NCI-H69 (cell line): Measurements from ENCODE around the gene LYZL6.
"Not testable (repeated sequence)": the region's sequence is repeated elsewhere in the genome, so short reads cannot be mapped to it uniquely, and the experiment has no call there.

ENCODE experiments used
- DNase-seq: peaks from one replicate; lab custom pipeline; 2025; lab: John Stamatoyannopoulos, UW

LYZL6 gene

DNA sequence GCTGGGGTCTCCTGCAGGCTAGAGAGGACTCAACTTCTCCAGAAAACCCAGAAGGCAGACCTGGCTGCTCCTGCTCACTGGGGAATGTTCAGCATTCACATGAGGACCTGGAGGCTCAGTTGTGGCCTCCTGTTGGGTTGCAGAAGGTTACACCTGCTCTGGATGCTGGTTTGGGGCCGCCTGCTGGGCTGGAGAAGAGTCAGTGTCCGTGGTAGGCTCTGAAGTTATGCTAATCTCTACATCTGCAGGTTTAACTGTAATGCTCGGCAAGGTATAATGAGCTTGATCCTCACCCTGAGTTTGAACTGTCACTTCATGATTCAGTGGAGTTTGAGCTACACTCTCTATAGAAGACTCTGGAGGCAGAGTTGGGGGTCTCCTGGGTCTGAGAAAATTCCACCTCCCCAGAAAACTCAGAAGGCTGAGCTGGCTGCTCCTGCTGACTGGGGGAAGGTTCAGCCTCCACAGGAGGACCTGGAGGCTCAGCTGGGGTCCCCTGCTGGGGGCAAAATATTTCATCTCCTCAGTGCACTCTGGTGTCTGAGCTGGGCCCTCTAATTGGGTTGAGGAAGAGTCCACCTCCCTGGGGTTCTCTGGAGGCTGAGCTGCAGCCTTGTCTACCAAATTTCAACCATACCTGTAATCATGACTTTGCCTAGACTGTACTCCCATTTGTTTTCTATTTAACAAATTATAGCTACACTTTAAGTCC is 36.4 kb downstream of the LYZL6 start:
- no peak for DNase-seq

DNA sequence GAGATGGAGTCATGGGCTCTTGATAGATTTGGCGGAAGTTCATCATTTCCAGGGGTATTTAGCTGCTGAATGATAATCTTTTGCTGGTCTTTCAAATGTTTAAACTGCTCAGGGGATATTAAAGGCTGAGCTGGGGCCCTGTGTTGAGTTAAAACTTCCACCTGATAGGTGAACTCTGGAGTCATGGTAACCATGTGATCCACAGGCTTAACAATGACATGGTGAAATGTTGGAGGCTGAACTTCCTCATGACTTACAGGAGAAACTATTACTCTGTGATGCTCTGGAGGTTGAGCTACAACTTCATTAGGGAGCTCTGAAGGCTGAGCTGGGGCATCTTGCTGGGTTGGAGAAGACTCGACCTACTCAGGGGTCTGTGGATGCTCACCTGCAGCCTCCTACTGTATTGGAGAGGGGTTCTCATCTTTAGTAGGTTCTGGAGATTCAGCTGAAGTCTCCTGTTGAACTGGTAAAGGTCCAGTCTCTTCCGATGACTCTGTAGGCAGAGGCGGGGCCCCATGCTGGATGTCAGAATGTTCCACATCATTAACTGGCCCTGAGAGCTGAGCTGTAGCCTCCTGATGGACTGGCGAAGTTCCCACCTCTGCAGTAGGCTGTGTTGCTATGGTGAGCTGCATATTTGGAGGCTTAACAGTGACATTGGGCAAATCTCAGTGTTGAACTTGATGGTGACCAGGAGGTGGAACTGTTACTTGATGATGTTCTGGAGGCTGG is 37.2 kb downstream of the LYZL6 start:
- DNase-seq, result no peak

DNA sequence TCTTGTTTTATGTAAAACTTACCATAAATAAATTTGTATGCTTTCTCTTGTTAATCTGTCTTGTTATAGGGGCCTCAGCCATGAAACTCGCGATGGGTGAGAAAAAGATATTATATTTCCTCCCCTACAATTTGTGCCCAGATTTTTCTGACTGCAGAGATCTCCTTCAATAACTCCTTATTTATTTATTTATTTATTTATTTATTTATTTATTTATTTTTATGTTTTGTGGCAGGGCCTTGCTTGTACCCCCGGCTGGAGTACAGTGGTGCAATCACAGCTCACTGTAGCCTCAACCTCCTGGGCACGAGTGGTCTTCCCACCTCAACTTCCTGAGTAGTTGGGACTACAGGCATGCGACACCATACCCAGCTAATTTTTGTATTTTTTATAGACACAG is 40.1 kb downstream of the LYZL6 start:
- DNase-seq, result no peak

DNA sequence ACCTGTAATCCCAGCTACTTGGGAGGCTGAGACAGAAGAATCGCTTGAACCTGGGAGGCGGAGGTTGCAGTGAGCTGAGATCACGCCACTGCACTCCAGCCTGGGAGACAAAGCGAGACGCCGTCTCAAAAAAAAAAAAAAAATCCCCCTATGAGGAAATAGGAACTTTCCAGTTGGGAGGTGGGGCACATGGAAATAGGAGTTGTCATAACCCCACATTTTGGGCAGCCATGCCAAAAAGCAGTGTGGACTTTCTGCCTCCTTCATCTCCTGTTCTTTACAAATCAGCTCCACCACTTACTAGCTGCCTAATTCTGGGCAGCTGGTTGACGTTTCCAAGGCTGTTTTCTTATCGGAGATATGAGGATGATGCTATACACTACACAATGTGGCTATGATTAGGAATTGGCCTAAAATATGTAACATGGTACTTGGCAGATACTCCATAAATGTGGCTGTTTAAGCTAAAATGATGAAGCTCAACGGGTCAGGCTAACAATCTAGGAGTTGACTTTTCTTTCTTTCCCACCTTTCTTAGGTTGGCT is 41.8 kb downstream of the LYZL6 start:
- DNase-seq, result no peak

DNA sequence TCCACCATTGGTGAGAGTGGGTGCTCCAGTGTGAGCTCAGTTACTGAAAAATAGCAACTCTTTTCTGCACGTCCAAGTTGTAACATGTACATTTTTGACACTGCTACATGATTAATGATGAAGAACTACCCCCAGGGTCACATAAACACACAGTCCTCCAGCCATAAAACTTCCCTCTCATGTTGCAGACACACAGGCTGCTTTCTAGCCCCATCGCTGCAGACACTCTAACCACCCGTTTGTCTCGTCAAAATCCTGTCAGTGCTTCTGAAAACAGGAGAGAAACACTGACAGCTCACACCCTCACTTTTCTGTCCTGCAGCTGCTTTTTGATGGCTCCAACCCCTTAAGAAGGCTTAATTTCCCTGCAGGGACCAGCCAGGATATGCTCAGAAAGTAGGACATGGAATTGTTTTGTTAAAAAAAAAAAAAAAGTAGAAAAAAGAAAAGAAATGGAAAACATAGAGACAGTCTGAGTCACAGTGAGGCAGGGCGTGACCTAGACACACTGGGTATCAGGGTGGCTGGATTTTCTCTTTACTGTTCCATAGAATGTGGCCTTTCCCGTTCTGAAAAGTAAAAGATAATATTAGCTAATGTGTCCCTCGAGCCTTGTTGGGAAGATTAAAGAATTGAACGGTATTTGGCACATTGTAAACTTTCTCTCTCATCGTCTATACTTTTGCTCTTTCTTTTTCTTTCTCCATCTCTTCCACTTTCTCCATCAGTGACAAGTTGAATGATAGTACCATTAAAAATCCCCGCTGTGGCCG is 42.6 kb downstream of the LYZL6 start:
- DNase-seq, result peak; percentile 71

DNA sequence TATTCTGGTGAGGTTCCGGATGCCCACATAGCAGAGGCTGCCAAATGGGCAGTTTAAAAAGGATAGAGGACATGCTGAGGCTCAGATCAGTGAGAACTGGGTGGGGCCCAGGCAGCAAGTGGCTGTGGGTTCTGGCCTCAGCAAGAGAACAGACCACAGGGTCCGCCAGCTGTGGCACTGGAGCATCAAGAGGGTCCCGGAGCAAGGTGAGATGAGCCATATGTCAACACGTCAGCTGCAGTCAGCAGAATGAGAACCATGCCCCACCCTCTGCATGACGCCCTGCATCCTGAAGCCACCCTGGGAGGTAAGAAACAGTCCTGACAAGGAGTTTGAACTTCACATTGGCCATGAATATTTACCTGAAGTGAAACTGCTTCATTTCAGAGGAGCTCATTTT is 43.2 kb downstream of the LYZL6 start:
- no peak for DNase-seq

DNA sequence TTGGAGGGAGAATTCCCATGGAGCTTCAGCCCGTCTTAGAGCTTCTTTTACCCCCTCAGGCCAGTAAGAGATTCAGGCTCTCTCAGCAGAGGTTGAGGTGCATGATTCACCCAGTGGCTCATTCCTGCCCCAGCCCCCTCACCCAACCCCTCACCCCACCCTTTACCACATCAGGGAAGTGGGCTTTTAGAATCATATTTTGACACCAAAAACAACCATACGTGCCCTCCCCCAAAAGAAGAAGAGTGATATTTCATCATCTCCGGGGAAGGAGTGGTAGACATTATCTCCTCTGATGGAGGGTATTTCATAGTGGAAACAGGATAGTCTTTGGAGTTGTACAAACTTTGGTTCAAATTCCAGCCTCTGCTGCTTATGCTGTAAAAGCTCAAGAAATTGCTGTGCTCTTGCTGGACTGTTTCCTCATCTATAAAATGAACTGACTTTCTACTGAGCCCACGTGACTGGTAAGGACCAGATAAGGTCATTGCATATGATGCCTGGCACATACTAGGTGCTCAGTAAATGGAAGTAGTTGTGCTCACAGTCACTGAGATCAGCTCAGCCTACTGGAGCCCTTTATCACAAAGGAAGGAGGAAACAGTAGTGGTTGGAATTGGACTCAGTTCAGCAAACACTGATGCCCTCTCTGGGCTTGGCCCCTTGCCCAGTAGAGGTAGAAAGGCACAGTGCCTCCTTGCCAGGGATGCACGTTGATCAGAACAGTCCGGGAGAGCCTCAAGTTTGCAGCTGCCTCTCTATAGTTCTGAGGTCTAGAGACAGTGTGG is 45.0 kb downstream of the LYZL6 start:
- peak; percentile 68 for DNase-seq

DNA sequence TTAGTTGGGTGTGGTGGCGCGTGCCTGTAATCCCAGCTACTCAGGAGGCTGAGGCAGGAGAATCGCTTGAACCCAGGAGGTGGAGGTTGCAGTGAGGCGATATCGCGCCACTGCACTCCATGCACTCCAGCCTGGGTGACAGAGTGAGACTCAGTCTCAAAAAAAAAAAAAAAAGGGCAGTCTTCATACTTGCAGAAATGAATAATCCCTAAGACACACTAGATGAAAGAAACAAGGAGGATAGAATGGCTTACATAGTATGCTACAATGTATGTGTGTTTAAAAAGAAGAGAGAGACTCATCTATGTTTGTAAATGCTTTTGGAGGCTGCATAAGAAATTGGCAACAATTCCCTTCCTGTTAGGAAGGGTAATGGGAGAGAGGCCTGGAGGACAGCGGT is 45.7 kb downstream of the LYZL6 start:
- DNase-seq, result not testable (repeated sequence)

DNA sequence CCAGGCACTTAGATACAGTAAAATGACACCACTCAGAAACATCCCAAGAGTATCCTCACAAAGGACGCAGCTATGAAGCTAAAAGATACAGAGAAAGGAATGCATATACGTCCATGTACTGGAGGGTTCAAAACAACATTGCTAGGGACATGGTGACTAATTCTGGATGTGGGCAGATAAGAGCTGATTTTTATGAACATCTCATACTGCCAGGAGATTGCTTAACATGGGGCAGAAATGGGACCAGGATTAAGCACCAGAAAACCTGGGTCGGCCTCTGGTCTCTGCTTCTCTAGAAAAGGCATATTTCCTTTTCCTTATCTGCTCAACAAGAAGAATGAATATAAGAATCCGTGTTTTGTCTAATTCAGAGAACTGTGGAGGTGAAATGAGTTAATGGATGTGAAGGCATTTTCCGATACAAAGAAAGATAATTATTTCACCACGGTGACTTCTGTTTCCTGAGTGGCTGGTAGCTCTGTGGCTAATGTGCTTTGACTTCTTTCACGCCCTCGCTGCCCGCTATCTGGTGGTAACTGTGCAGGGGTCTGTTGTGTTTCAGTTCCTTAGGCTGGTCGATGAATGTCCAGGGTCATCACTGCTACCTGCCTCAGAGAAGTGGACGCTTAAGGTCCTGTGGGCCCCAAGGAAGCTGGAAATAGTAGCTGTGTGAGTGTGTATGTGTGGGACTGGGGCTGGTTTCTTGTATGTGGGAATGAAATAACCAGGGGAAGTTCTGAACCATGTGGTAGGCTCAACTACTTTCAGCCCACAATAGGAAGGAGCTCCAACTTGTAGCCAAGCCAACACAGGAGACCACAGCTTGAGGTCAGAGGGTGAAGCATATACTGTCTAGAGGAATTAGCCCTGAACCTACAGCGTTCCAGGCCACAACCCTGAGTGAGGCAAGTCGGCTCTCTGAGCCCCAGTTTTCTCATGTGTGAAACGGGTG is 47.6 kb downstream of the LYZL6 start:
- no peak for DNase-seq

DNA sequence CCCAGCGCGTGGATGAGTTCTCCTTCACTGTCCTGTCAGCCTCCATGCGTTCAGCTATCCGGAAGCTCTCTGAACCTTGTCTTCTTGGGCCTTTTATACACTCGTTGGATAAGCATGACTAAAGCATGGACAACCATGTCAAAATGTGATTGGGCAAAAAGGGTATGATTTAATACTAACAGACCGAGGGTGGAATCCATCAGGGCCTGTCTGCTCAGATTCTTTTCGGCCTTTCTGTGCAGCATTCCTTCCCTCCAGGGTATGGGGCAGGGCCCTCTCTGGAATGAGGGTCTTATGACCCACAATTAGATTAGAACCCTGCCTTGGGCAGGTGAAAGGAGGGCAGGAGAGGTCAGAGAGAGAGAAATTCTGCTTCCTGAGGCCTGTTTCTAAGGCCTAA is 49.3 kb downstream of the LYZL6 start:
- DNase-seq, result no peak

DNA sequence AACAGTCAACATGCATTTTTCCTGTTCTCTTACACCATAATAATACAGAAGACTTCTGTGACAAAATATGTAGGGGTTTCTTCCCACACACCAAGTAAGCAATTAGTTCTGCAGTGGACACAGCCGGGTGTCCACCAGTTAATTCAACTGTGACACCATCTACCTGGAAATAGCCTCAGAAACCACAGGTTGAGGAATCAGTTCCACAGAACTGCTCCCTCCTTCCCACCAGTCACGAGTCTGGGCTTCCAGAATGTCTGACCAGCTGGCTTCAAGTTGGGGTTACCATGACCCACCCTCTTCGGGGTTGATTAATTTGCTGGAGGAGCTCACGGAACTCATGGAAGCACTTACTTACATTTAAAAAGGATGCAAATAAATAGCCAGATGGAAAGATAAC is 49.8 kb downstream of the LYZL6 start:
- no peak for DNase-seq

DNA sequence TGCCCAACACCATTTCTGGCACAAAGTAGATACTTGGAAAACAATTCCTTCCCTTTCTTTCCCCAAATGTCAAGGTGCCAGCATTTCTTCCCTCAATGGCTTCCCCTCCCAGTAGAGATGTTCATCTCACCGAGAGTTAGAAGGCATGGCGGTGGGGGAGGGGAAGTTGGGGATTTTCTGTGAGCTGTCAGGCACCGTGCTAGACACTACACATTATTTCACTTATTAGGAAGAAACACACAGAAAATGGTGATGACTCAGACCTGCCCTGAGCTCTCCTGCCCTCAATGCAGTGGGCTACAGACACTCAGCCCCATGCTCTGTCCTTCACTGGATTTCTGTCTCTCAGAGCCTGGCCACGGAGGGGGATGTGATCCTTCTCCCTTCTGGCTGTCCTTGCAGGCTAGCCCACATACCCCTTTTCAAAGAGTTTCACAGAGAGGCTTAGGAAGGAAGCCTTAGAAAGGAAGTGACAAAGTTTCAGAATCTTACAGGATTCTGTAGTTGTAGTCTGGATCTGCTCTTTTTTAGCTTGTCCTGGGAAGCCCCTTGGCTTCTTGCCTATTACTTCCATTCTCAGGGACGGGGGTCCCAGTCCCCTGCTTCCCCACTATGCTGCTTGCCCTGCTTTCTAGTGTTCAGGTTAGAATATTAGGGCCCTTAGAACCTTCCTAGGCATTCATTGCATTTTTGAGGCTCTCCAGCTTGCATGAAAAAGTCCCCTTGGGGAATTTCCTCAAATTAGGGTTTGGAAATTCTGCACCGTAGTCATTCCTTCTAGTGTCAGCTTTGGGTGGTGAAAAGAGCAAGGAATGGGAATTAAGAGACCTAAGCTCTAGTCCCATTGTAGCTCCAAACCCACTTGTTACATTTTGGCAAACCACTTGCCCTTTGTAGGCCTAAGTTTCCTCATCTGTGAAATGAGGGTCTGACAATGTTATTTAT is 51.1 kb downstream of the LYZL6 start:
- DNase-seq, result no peak

DNA sequence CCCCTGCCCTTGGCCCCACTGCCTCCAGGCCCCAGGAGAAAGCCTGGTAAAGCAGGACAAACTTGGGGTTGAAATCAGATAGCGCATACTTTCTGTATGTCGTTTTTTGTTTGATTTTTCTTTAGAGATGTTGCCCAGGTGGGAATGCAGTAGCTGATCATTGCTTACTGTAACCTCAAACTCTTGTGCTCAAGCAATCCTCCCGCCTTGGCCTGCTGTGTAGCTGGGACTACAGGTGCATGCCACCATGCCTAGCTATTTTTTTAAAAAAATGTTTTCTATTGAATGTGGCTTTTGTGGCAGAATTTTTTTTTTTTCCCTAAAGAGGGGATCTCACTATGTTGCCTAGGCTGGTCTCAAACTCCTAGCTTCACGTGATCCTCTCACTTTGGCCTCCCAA is 52.2 kb downstream of the LYZL6 start:
- DNase-seq, result no peak

DNA sequence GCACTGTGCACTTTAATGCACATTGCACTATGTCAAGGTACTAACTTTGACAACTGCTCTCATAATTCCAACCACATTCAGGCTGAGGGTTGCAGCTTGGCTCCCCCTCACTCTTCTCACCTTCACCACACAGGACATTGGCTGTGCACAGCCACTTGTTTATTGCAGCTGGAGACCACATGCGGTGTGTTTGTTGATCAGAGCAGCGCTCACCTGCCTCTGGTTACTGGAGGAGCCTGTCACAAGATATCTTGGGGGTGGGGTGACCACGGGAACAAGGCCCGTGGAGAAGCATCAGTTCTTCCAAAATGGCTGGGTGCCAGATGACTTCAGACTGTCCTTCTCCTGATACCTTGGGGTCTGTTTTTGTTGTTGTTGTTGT is 52.7 kb downstream of the LYZL6 start:
- DNase-seq, result peak; percentile 55

DNA sequence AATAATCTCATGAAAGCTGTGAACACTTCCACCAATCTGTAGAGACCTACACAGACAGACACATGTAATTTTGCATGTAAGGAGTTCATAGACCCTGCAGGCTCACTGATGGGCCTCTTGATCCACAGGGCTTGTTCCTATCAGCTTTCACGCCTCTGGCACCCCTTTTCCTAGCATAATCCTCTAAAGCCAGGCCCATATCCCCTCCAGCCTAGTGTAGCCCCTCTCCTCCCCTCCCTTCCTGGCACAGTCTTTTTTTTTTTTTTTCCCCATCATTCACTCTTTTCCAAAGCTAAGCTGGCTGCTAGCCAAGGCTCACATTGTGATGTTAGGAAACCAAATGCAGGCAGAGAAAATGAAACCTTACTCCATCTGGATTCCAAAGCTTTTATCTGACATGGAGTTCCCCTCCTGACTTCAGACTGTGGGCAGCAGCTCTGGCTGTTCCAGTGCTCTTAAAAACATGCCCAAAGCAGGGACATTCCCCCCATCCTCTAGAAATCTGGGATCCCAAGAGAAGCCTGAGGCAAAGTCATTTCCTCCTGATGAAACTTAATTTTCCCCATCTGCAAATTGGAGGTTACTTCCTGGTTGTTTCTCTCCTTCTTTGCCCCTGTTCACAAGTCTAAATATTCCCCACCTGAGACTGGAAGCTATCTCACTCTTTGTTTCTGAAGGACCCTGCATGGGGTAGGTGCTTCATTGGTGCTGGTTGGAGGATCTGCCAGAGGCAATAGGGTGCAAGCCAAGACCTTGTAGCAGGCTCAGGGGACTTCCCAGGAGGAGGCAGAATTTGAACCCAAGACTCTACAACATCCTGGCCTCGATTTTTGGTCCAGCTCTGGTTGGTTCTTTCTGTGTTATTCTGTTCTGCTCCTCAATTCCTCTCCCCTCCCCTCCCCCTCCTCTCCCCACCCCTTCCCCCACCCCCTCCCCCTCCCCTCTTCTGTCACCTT is 53.4 kb downstream of the LYZL6 start:
- DNase-seq, result peak; percentile 83

DNA sequence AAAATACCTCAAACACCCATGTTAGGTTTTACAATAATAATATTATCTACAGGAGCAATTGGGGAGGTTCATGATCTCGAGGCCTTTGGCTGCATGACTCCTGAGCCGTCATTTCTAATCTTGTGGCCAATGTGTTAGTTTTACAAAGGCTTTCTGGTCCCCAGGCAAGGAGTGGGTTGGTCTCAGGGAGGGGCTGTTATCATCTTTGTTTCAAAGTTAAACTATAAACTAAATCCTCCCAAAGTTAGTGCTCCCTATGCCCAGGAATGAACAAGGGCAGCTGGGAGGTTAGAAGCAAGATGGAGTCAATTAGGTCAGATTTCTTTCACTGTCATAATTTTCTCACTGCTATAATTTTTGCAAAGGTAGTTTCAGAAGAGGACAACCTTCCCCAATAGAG is 54.3 kb downstream of the LYZL6 start:
- DNase-seq, result no peak
